Panc1 (cell line): ENCODE data around the gene TNFSF12. TPM values are rescaled to one million over a fixed set of nuclear protein-coding genes. Genes with fewer than 3 reads are reported as not detected.

ENCODE experiments used
- ATAC-seq: fragments of 200-7000 bp; cut with Tn5 transposase; 2 replicates; pipeline ENCODE4 v1.9.1; 2020; ENCODE audit warnings: mild to moderate bottlenecking, moderate library complexity
- BruUV-seq: library from RNA; stranded (reverse); fragments of 400-500 nt; replicated peaks from 2 replicates; lab custom pipeline; 2021; lab: Mats Ljungman, UMichigan
- CTCF ChIA-PET: fragments of 300-600 bp; sonication (Branson Sonifier 250); formaldehyde crosslinking; loops from one replicate; lab custom pipeline; 2022; ENCODE audit warnings: antibody characterized with exemption; lab: Charles Lee
- POLR2A ChIA-PET: fragments of 300-600 bp; sonication (Branson Sonifier 250); formaldehyde crosslinking; loops from one replicate; lab custom pipeline; 2022; ENCODE audit warnings: antibody characterized with exemption; lab: Charles Lee
- DNase-seq: peaks from one replicate; pipeline ENCODE4 v3.0.0-alpha.2; 2010; ENCODE audit warnings: low read depth, low spot score
- H3K27ac ChIP-seq: 2 replicates; pipeline ENCODE4 v1.5.1; 2011; ENCODE audit warnings: mild to moderate bottlenecking, low read length, inconsistent platforms
- H3K27me3 ChIP-seq: fragments of 200-500 bp; sonication (Bioruptor generic); 2 replicates; pipeline ENCODE4 v1.6.0; 2014; ENCODE audit warnings: low read length, inconsistent platforms; ENCODE audit not compliant: control insufficient read depth, insufficient read depth
- H3K36me3 ChIP-seq: fragments of 200-500 bp; sonication (Bioruptor generic); 2 replicates; pipeline ENCODE4 v1.5.1; 2014; ENCODE audit warnings: inconsistent platforms, mild to moderate bottlenecking, low read length, moderate library complexity; ENCODE audit not compliant: control insufficient read depth, insufficient read depth
- H3K4me1 ChIP-seq: 2 replicates; pipeline ENCODE4 v1.5.1; 2011; ENCODE audit warnings: inconsistent platforms, mild to moderate bottlenecking, low read length, moderate library complexity; ENCODE audit not compliant: control insufficient read depth, insufficient read depth
- H3K4me3 ChIP-seq, 2 experiments: 2 replicates each; pipeline ENCODE4 v1.5.1; 2011 to 2012; ENCODE audit warnings: low read depth in 2 of 2, low read length in 2 of 2, mild to moderate bottlenecking in 2 of 2, inconsistent platforms in 1 of 2, moderate library complexity in 1 of 2
- H3K9me3 ChIP-seq: fragments of 200-500 bp; sonication (Bioruptor generic); 2 replicates; pipeline ENCODE4 v1.5.1; 2014; ENCODE audit warnings: low read depth, mild to moderate bottlenecking, inconsistent platforms, low read length, moderate library complexity; ENCODE audit not compliant: control insufficient read depth, insufficient read depth
- CTCF ChIP-seq: fragments of 450-650 bp; IDR thresholded peaks from 2 replicates; pipeline ENCODE4 v1.5.1; 2017; ENCODE audit warnings: mild to moderate bottlenecking
- POLR2AphosphoS5 ChIP-seq: IDR thresholded peaks from 2 replicates; pipeline ENCODE4 v1.6.1; 2012; ENCODE audit warnings: mild to moderate bottlenecking, low read depth, low read length, moderate library complexity
- SIN3A ChIP-seq: IDR thresholded peaks from 2 replicates; pipeline ENCODE4 v1.6.1; 2012; ENCODE audit warnings: low read depth, mild to moderate bottlenecking, low read length, moderate library complexity, borderline replicate concordance; ENCODE audit not compliant: insufficient read depth
- TCF7L2 ChIP-seq: IDR thresholded peaks from 2 replicates; pipeline ENCODE4 v1.6.1; 2011; ENCODE audit warnings: mild to moderate bottlenecking, low read depth, low read length, inconsistent platforms
- in situ Hi-C: cut with HindIII; loops from 2 replicates; pipeline ENCODE4 v1.10.0; 2016; ENCODE audit warnings: low sequenced_read_pairs, low pct_unique_long_range_greater_than_20kb
- intact Hi-C: fragments of 100-400 bp; cut with micrococcal nuclease; formaldehyde crosslinking; loops from one replicate; pipeline ENCODE4 v1.10.0; 2022; ENCODE audit not compliant: unreplicated experiment
- total RNA-seq: library from RNA; stranded (reverse); gene quantifications from one replicate; pipeline ENCODE4 v1.2.1, GENCODE V29; 2021; ENCODE audit not compliant: unreplicated experiment
- TF ChIP-seq, protein P1 (sequence below), 2 experiments: IDR thresholded peaks; 2 replicates each; pipeline ENCODE4 v1.6.1; 2011 to 2012; ENCODE audit warnings: low read depth in 2 of 2, control low read depth in 1 of 2, low read length in 1 of 2, mild to moderate bottlenecking in 1 of 2, moderate library complexity in 1 of 2; ENCODE audit not compliant: insufficient read depth in 1 of 2

Gene TNFSF12
- total RNA-seq, 1 experiment from 2014 or later: 12.6 TPM

DNA sequence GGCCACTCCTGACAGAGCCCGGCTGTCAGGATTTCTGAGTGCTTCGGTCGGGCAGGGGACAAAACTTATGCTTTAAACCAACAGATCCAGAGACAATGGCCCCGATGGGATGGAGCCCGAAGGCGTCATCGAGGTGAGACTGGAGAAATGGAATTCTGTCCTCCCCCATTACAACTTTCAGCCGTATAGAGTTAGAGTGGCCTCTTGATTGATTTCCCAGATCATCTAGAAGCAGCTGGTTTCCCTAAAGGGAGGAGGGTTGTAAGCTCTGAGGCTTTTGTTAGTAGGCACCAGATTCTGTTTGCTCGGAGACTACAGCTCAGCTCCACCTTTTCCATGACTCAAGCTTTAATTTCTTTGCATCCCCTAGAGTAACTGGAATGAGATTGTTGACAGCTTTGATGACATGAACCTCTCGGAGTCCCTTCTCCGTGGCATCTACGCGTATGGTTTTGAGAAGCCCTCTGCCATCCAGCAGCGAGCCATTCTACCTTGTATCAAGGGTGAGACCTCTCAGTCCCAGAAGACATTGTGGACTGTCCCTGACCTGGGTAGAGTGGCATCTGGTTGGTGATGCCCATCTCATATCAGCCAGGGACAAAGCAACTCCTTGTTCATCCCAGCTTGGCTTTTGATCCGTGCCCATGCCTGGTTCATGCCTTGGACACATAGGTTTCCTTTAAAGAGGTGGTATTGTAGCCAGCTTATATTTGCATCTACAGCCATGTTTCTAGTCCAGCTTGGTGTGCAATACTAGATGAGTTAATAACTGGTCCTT lies 25.5 kb downstream of the TNFSF12 start:
- in situ Hi-C loops (no loop called here), intact Hi-C loops (no loop called here)
- ATAC-seq (no peak), DNase-seq (no peak)
- H3K27me3 ChIP-seq: no peaks in the 10 kb centered on the region
- POLR2A ChIA-PET: interaction anchor here (0.5 to 0.6 kb wide), 2 partner anchors 229 to 673 kb away, joined by 4 to 5 read pairs; partner anchors contain the start of gene CTC1
- H3K9me3 ChIP-seq: no peaks in the 10 kb centered on the region
- no TSS peak for BruUV-seq
- H3K4me1 ChIP-seq: peaks cover 50% of the 10 kb centered on the region
- CTCF ChIA-PET: interaction anchor here (0.7 kb wide), 1 partner anchor 113 kb away, joined by 5 read pairs; no protein-coding TSS in a partner anchor
- TF ChIP-seq SIN3A: no peak
- peak overlapping the region; percentile 85 to 89 for H3K4me3 ChIP-seq
- H3K27ac ChIP-seq: peak overlapping the region; percentile 90
- peaks cover 29% of the 10 kb centered on the region for H3K36me3 ChIP-seq

GRCh38 chr17:7575481-7575883 lies 26.6 kb downstream of the TNFSF12 start:
- in situ Hi-C loops: no loop called here
- H3K4me1 ChIP-seq: peaks cover 61% of the 10 kb centered on the region
- ChIA-PET CTCF (no interaction called here), POLR2A (no interaction called here)
- H3K36me3 ChIP-seq: peaks cover 29% of the 10 kb centered on the region
- intact Hi-C loops: no loop called here
- H3K4me3 ChIP-seq: peak overlapping the region; percentile 85 to 89
- no peaks in the 10 kb centered on the region for H3K9me3 ChIP-seq
- H3K27ac ChIP-seq: peak overlapping the region; percentile 90; the same call in 1 of the 2 replicates
- no peak for ATAC-seq
- TF ChIP-seq SIN3A (no peak), TCF7L2 (no peak), POLR2AphosphoS5 (no peak), CTCF (no peak)
- TF ChIP-seq, protein P1, sequence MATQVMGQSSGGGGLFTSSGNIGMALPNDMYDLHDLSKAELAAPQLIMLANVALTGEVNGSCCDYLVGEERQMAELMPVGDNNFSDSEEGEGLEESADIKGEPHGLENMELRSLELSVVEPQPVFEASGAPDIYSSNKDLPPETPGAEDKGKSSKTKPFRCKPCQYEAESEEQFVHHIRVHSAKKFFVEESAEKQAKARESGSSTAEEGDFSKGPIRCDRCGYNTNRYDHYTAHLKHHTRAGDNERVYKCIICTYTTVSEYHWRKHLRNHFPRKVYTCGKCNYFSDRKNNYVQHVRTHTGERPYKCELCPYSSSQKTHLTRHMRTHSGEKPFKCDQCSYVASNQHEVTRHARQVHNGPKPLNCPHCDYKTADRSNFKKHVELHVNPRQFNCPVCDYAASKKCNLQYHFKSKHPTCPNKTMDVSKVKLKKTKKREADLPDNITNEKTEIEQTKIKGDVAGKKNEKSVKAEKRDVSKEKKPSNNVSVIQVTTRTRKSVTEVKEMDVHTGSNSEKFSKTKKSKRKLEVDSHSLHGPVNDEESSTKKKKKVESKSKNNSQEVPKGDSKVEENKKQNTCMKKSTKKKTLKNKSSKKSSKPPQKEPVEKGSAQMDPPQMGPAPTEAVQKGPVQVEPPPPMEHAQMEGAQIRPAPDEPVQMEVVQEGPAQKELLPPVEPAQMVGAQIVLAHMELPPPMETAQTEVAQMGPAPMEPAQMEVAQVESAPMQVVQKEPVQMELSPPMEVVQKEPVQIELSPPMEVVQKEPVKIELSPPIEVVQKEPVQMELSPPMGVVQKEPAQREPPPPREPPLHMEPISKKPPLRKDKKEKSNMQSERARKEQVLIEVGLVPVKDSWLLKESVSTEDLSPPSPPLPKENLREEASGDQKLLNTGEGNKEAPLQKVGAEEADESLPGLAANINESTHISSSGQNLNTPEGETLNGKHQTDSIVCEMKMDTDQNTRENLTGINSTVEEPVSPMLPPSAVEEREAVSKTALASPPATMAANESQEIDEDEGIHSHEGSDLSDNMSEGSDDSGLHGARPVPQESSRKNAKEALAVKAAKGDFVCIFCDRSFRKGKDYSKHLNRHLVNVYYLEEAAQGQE (IDR thresholded peaks at IDR 0.05; ENCODE audit: insufficient read depth in 1 of 2, low read depth in 2 of 2, low read length in 1 of 2): no peak
- no TSS peak for BruUV-seq
- DNase-seq: no peak
- H3K27me3 ChIP-seq: no peaks in the 10 kb centered on the region

GRCh38 chr17:7575959-7576358 lies 27.1 kb downstream of the TNFSF12 start:
- TF ChIP-seq POLR2AphosphoS5: peak; percentile 32; the same call in 1 of the 2 replicates
- no peak for TF ChIP-seq SIN3A
- TF ChIP-seq, protein P1 (IDR thresholded peaks at IDR 0.05; ENCODE audit: insufficient read depth in 1 of 2, low read depth in 2 of 2, low read length in 1 of 2): no peak
- TF ChIP-seq TCF7L2: no peak
- TF ChIP-seq CTCF: no peak
- ChIA-PET POLR2A (no interaction called here), CTCF (no interaction called here)
- Histone ChIP-seq H3K27ac (peak overlapping the region; percentile 35; the same call in 1 of the 2 replicates), H3K27me3 (no peaks in the 10 kb centered on the region), H3K36me3 (peaks cover 29% of the 10 kb centered on the region), H3K4me3 (no peak overlapping the region), H3K9me3 (no peaks in the 10 kb centered on the region), H3K4me1 (peaks cover 65% of the 10 kb centered on the region)
- intact Hi-C loops (no loop called here), in situ Hi-C loops (no loop called here)
- no peak for ATAC-seq
- DNase-seq: no peak
- no TSS peak for BruUV-seq
